ENCODE data around the gene LPCAT2.

DNA sequence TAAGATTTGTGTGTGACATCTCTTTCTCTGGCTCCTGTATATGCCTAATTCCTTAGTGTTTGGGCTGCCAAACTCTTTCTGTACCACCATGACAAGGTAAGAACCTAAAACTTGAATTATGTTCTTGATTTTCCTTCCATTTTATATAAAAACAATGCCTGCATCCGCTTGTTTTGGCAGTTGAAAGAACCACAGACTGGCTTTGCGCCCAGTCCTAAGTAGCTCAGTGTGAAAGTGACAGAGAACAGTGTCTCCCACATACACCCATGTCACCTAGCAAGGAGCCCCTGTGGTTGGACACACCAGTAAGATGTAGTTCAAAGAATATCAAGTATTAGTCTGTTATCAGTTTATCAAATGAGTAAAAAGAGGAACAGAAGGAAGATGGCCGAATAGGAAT, 106.2 kb downstream of the LPCAT2 start:
- TF ChIP-seq, protein P1, sequence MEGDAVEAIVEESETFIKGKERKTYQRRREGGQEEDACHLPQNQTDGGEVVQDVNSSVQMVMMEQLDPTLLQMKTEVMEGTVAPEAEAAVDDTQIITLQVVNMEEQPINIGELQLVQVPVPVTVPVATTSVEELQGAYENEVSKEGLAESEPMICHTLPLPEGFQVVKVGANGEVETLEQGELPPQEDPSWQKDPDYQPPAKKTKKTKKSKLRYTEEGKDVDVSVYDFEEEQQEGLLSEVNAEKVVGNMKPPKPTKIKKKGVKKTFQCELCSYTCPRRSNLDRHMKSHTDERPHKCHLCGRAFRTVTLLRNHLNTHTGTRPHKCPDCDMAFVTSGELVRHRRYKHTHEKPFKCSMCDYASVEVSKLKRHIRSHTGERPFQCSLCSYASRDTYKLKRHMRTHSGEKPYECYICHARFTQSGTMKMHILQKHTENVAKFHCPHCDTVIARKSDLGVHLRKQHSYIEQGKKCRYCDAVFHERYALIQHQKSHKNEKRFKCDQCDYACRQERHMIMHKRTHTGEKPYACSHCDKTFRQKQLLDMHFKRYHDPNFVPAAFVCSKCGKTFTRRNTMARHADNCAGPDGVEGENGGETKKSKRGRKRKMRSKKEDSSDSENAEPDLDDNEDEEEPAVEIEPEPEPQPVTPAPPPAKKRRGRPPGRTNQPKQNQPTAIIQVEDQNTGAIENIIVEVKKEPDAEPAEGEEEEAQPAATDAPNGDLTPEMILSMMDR (IDR thresholded peaks at IDR 0.05; ENCODE audit: poor library complexity, severe bottlenecking): no peak
- TF ChIP-seq EZH2 (IDR thresholded peaks at IDR 0.05; ENCODE audit: borderline replicate concordance, insufficient read depth, low read length, poor library complexity, severe bottlenecking) (no peak), TAF1 (IDR thresholded peaks at IDR 0.05; ENCODE audit: low read depth) (no peak), EP300 (conservative IDR thresholded peaks at IDR 0.05; ENCODE audit: poor library complexity, severe bottlenecking) (no peak), POLR2AphosphoS5 (IDR thresholded peaks at IDR 0.05) (no peak), RAD21 (conservative IDR thresholded peaks at IDR 0.05) (no peak), MXI1 (conservative IDR thresholded peaks at IDR 0.05; ENCODE audit: poor library complexity, severe bottlenecking) (no peak)
- TF ChIP-seq, protein P2, sequence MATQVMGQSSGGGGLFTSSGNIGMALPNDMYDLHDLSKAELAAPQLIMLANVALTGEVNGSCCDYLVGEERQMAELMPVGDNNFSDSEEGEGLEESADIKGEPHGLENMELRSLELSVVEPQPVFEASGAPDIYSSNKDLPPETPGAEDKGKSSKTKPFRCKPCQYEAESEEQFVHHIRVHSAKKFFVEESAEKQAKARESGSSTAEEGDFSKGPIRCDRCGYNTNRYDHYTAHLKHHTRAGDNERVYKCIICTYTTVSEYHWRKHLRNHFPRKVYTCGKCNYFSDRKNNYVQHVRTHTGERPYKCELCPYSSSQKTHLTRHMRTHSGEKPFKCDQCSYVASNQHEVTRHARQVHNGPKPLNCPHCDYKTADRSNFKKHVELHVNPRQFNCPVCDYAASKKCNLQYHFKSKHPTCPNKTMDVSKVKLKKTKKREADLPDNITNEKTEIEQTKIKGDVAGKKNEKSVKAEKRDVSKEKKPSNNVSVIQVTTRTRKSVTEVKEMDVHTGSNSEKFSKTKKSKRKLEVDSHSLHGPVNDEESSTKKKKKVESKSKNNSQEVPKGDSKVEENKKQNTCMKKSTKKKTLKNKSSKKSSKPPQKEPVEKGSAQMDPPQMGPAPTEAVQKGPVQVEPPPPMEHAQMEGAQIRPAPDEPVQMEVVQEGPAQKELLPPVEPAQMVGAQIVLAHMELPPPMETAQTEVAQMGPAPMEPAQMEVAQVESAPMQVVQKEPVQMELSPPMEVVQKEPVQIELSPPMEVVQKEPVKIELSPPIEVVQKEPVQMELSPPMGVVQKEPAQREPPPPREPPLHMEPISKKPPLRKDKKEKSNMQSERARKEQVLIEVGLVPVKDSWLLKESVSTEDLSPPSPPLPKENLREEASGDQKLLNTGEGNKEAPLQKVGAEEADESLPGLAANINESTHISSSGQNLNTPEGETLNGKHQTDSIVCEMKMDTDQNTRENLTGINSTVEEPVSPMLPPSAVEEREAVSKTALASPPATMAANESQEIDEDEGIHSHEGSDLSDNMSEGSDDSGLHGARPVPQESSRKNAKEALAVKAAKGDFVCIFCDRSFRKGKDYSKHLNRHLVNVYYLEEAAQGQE (IDR thresholded peaks at IDR 0.05; ENCODE audit: borderline replicate concordance): no peak

Data from neural cell (in vitro differentiated cells).